Activated B cell treated with CpG ODN at 0.5 μM for 24 hours (primary cell): Measurements from ENCODE around the gene TFCP2L1. TPM values are rescaled to one million over a fixed set of nuclear protein-coding genes. Genes with fewer than 3 reads are reported as not detected.

ENCODE experiments used
- ATAC-seq: fragments of 200-7000 bp; cut with Tn5 transposase; one replicate; pipeline ENCODE4 v1.10.0; 2021; ENCODE audit warnings: low read depth, mild to moderate bottlenecking, moderate library complexity
- CTCF ChIA-PET: fragments of 350-600 bp; sonication (Branson Sonifier 250); formaldehyde crosslinking; loops from one replicate; lab custom pipeline; 2021; ENCODE audit warnings: antibody characterized with exemption; lab: Charles Lee
- POLR2A ChIA-PET: fragments of 350-600 bp; sonication (Branson Sonifier 250); formaldehyde crosslinking; loops from one replicate; lab custom pipeline; 2021; ENCODE audit warnings: antibody characterized with exemption; lab: Charles Lee
- DNase-seq: peaks from one replicate; pipeline ENCODE4 v3.0.0; 2022
- H3K27ac Mint-ChIP-seq: one replicate; pipeline ENCODE4 v1.8.0; 2020; ENCODE audit warnings: mixed read lengths
- H3K27me3 Mint-ChIP-seq: one replicate; pipeline ENCODE4 v1.8.0; 2021; ENCODE audit warnings: mixed read lengths
- H3K36me3 Mint-ChIP-seq: one replicate; pipeline ENCODE4 v1.8.0; 2021; ENCODE audit warnings: low read depth, mixed read lengths
- H3K4me1 Mint-ChIP-seq: one replicate; pipeline ENCODE4 v1.8.0; 2021; ENCODE audit warnings: mixed read lengths
- H3K4me3 Mint-ChIP-seq: one replicate; pipeline ENCODE4 v1.8.0; 2020; ENCODE audit warnings: mild to moderate bottlenecking, mixed read lengths
- H3K9me3 Mint-ChIP-seq: one replicate; pipeline ENCODE4 v1.8.0; 2020; ENCODE audit warnings: mixed read lengths
- CTCF ChIP-seq: fragments of 200-600 bp; IDR thresholded peaks from one replicate; pipeline ENCODE4 v1.8.0; 2022; ENCODE audit warnings: antibody characterized with exemption, mild to moderate bottlenecking
- intact Hi-C: fragments of 100-400 bp; cut with micrococcal nuclease; formaldehyde crosslinking; loops from one replicate; pipeline ENCODE4 v1.15.1; 2024
- total RNA-seq: library from RNA; stranded (reverse); gene quantifications from 2 replicates; pipeline ENCODE4 v1.2.3, GENCODE V29; 2022

TFCP2L1 gene
- total RNA-seq, 1 donor from 2014 or later, result 0.13 TPM

GRCh38 chr2:121266543-121267106 lies 18.4 kb downstream of the TFCP2L1 start:
- no peak for DNase-seq
- H3K4me1 Mint-ChIP-seq, result no peaks in the 10 kb centered on the region
- no peak overlapping the region for H3K4me3 Mint-ChIP-seq
- H3K27me3 Mint-ChIP-seq, result no peaks in the 10 kb centered on the region
- no peak for ATAC-seq
- TF ChIP-seq CTCF, result no peak
- no peaks in the 10 kb centered on the region for H3K36me3 Mint-ChIP-seq
- POLR2A ChIA-PET, result interaction anchor here (0.6 kb wide), 1 partner anchor 529 kb away, joined by 4 read pairs; no protein-coding TSS in a partner anchor
- intact Hi-C loops, result no loop called here
- CTCF ChIA-PET, result no interaction called here
- no peaks in the 10 kb centered on the region for H3K9me3 Mint-ChIP-seq
- H3K27ac Mint-ChIP-seq, result no peak overlapping the region

GRCh38 chr2:121263996-121264715 lies 20.8 kb downstream of the TFCP2L1 start:
- H3K4me3 Mint-ChIP-seq, result no peak overlapping the region
- intact Hi-C loops, result no loop called here
- no peaks in the 10 kb centered on the region for H3K27me3 Mint-ChIP-seq
- no peaks in the 10 kb centered on the region for H3K36me3 Mint-ChIP-seq
- ATAC-seq (no peak), DNase-seq (no peak)
- ChIA-PET POLR2A (no interaction called here), CTCF (no interaction called here)
- H3K27ac Mint-ChIP-seq, result no peak overlapping the region
- H3K4me1 Mint-ChIP-seq, result no peaks in the 10 kb centered on the region
- no peak for TF ChIP-seq CTCF
- H3K9me3 Mint-ChIP-seq, result no peaks in the 10 kb centered on the region

- Mint-ChIP-seq H3K27me3 (peaks cover 8% of the 10 kb centered on the region), H3K9me3 (no peaks in the 10 kb centered on the region), H3K27ac (no peak overlapping the region), H3K4me1 (no peaks in the 10 kb centered on the region), H3K36me3 (no peaks in the 10 kb centered on the region), H3K4me3 (no peak overlapping the region)
- ChIA-PET CTCF (no interaction called here), POLR2A (interaction anchor here (0.5 kb wide), 1 partner anchor 180 kb away, joined by 6 read pairs; no protein-coding TSS in a partner anchor)
- TF ChIP-seq CTCF, result no peak
- DNase-seq (no peak), ATAC-seq (no peak)
- intact Hi-C loops, result no loop called here
Measured at GRCh38 chr2:121260370-121261154, 24.4 kb downstream of the TFCP2L1 start.

GRCh38 chr2:121258051-121258450 lies 27.0 kb downstream of the TFCP2L1 start:
- Mint-ChIP-seq H3K27ac (no peak overlapping the region), H3K36me3 (no peaks in the 10 kb centered on the region), H3K27me3 (peaks cover 8% of the 10 kb centered on the region), H3K9me3 (no peaks in the 10 kb centered on the region), H3K4me1 (no peaks in the 10 kb centered on the region), H3K4me3 (no peak overlapping the region)
- TF ChIP-seq CTCF, result no peak
- DNase-seq (no peak), ATAC-seq (no peak)
- intact Hi-C loops, result no loop called here
- CTCF ChIA-PET, result no interaction called here
- POLR2A ChIA-PET, result no interaction called here

GRCh38 chr2:121257480-121257840 lies 27.5 kb downstream of the TFCP2L1 start:
- DNase-seq (no peak), ATAC-seq (no peak)
- Mint-ChIP-seq H3K9me3 (no peaks in the 10 kb centered on the region), H3K27me3 (peaks cover 8% of the 10 kb centered on the region), H3K4me1 (no peaks in the 10 kb centered on the region), H3K4me3 (no peak overlapping the region), H3K36me3 (no peaks in the 10 kb centered on the region), H3K27ac (no peak overlapping the region)
- intact Hi-C loops, result no loop called here
- TF ChIP-seq CTCF, result no peak
- POLR2A ChIA-PET, result no interaction called here
- CTCF ChIA-PET, result no interaction called here
